HepG2 (cell line): ENCODE results near the gene KRTAP10-6. TPM values are rescaled to one million over a fixed set of nuclear protein-coding genes. Genes with fewer than 3 reads are reported as not detected.

ENCODE experiments used
- ATAC-seq: fragments of 200-7000 bp; cut with Tn5 transposase; 3 replicates; pipeline ENCODE4 v1.9.1; 2020; ENCODE audit warnings: mild to moderate bottlenecking, moderate library complexity
- BruUV-seq: library from RNA; stranded (reverse); fragments of 400-500 nt; replicated peaks from 2 replicates; lab custom pipeline; 2021; lab: Mats Ljungman, UMichigan
- CTCF ChIA-PET: fragments of 300-600 bp; formaldehyde crosslinking; extraction: SDS; loops from one replicate; lab custom pipeline; 2021; ENCODE audit warnings: low total read pairs, inconsistent platforms, low intra/inter-chr PET ratio; lab: Yijun Ruan, JAX
- POLR2A ChIA-PET: fragments of 350-600 bp; sonication (Branson Sonifier 250); formaldehyde crosslinking; loops from one replicate; lab custom pipeline; 2020; ENCODE audit warnings: antibody characterized with exemption, inconsistent platforms; lab: Yijun Ruan, JAX
- DNase-seq: peaks from one replicate; pipeline ENCODE4 v3.0.0-alpha.2; 2015; ENCODE audit warnings: low spot score
- FAIRE-seq: peaks from 3 replicates; lab custom pipeline; 2011; peaks lifted over from hg19 to GRCh38; lab: Jason Lieb, UNC
- H2AFZ ChIP-seq: one replicate; pipeline ENCODE4 v1.6.1; 2011; ENCODE audit warnings: low read length, inconsistent platforms
- H3K27ac ChIP-seq: fragments of 300-600 bp; 3 replicates; pipeline ENCODE4 v1.8.0; 2011; ENCODE audit warnings: mixed run types, mild to moderate bottlenecking, mixed read lengths, low read length, inconsistent platforms; ENCODE audit not compliant: insufficient read depth; ENCODE audit errors: extremely low read length
- H3K27me3 ChIP-seq, 2 experiments: fragments of 200-600 bp in 1 of 2; 2 replicates in 1 of 2; 3 replicates in 1 of 2; pipeline versions ENCODE4 v1.6.0 to v1.8.0; 2011; ENCODE audit warnings: low read length in 2 of 2, mild to moderate bottlenecking in 2 of 2, moderate library complexity in 2 of 2, inconsistent platforms in 1 of 2; ENCODE audit not compliant: insufficient read depth in 2 of 2, control insufficient read depth in 1 of 2
- H3K36me3 ChIP-seq, 2 experiments: fragments of 200-600 bp in 1 of 2; replicated peaks in 1 of 2; 2 replicates in 1 of 2; 3 replicates in 1 of 2; pipeline versions ENCODE4 v1.5.1 to v1.8.0; 2011; ENCODE audit warnings: low read length in 2 of 2, inconsistent platforms in 1 of 2; ENCODE audit not compliant: insufficient read depth in 2 of 2, control insufficient read depth in 1 of 2
- H3K4me1 ChIP-seq: 2 replicates; pipeline ENCODE4 v1.5.1; 2012; ENCODE audit warnings: low read length, inconsistent platforms; ENCODE audit not compliant: insufficient read depth
- H3K4me2 ChIP-seq: 2 replicates; pipeline ENCODE4 v1.6.0; 2011; ENCODE audit warnings: low read depth, low read length, inconsistent platforms
- H3K4me3 ChIP-seq, 3 experiments: fragments of 200-600 bp in 1 of 3; sonication (generic), shearing (Covaris generic) in 1 of 3; replicated peaks in 1 of 3; 2 replicates each; pipeline ENCODE4 v1.5.1; 2011 to 2016; ENCODE audit warnings: low read length in 3 of 3, inconsistent platforms in 2 of 3, low read depth in 2 of 3, mild to moderate bottlenecking in 2 of 3, control low read depth in 1 of 3, mixed read lengths in 1 of 3; ENCODE audit not compliant: insufficient read depth in 1 of 3
- H3K79me2 ChIP-seq: one replicate; pipeline ENCODE4 v1.6.1; 2011; ENCODE audit warnings: low read length, inconsistent platforms; ENCODE audit not compliant: insufficient read depth
- H3K9ac ChIP-seq: 2 replicates; pipeline ENCODE4 v1.6.0; 2011; ENCODE audit warnings: mild to moderate bottlenecking, low read depth, low read length, inconsistent platforms; ENCODE audit not compliant: insufficient read depth
- H3K9me3 ChIP-seq: 2 replicates; pipeline ENCODE4 v1.5.1; 2012; ENCODE audit warnings: mild to moderate bottlenecking, low read length
- H4K20me1 ChIP-seq: 2 replicates; pipeline ENCODE4 v1.6.0; 2011; ENCODE audit warnings: inconsistent platforms, mild to moderate bottlenecking, low read length, moderate library complexity; ENCODE audit not compliant: insufficient read depth
- ATF5 ChIP-seq: sonication (generic); formaldehyde crosslinking; IDR thresholded peaks from 2 replicates; pipeline ENCODE4 v1.4.0; 2020; ENCODE audit warnings: mild to moderate bottlenecking, low read depth, missing genetic modification reagents
- GLMP ChIP-seq: sonication (generic); formaldehyde crosslinking; IDR thresholded peaks from 2 replicates; pipeline ENCODE4 v1.9.0; 2021; ENCODE audit warnings: missing genetic modification reagents, mild to moderate bottlenecking, borderline replicate concordance
- HNF4G ChIP-seq, 2 experiments: sonication (generic) in 1 of 2; formaldehyde crosslinking in 1 of 2; IDR thresholded peaks; 2 replicates each; pipeline versions ENCODE4 v1.4.0 to v1.6.1; 2011 to 2020; ENCODE audit warnings: borderline replicate concordance in 2 of 2, low read depth in 2 of 2, mild to moderate bottlenecking in 2 of 2, low read length in 1 of 2, missing genetic modification reagents in 1 of 2, moderate library complexity in 1 of 2
- NCOA1 ChIP-seq: sonication (generic); formaldehyde crosslinking; IDR thresholded peaks from 2 replicates; pipeline ENCODE4 v1.9.0; 2021; ENCODE audit warnings: missing genetic modification reagents
- NFE2 ChIP-seq: sonication (generic); formaldehyde crosslinking; IDR thresholded peaks from 2 replicates; pipeline ENCODE4 v1.4.0; 2020; ENCODE audit warnings: missing genetic modification reagents
- POGK ChIP-seq: sonication (generic); formaldehyde crosslinking; conservative IDR thresholded peaks from 2 replicates; pipeline ENCODE4 v1.8.0; 2022; ENCODE audit warnings: mild to moderate bottlenecking, moderate library complexity, missing genetic modification reagents
- RFX3 ChIP-seq: IDR thresholded peaks from 2 replicates; pipeline ENCODE4 v1.6.1; 2016; ENCODE audit warnings: missing biosample characterization, missing genetic modification reagents
- SAP130 ChIP-seq: IDR thresholded peaks from 2 replicates; pipeline ENCODE4 v1.6.1; 2016; ENCODE audit warnings: low read depth
- SUZ12 ChIP-seq: fragments of 150-350 bp; IDR thresholded peaks from 2 replicates; pipeline ENCODE4 v1.6.1; 2014; ENCODE audit warnings: low read depth, low read length
- ZFP36 ChIP-seq: fragments of 150-350 bp; IDR thresholded peaks from 2 replicates; pipeline ENCODE4 v1.6.1; 2018; ENCODE audit warnings: borderline replicate concordance, low read length, low read depth; ENCODE audit not compliant: partially characterized antibody
- ZNF569 ChIP-seq: sonication (generic); formaldehyde crosslinking; IDR thresholded peaks from 2 replicates; pipeline ENCODE4 v1.5.0; 2020; ENCODE audit warnings: mild to moderate bottlenecking, missing genetic modification reagents, moderate library complexity, borderline replicate concordance
- ZNF780A ChIP-seq: sonication (generic); formaldehyde crosslinking; IDR thresholded peaks from 2 replicates; pipeline ENCODE4 v1.8.0; 2022; ENCODE audit warnings: mild to moderate bottlenecking, missing genetic modification reagents, moderate library complexity
- WGBS: methylation state at CpG from one replicate; pipeline ENCODE4 v1.1.6; 2017; ENCODE audit warnings: low lambda C conversion rate; 5-methylcytosine and 5-hydroxymethylcytosine counted together
- in situ Hi-C: cut with HindIII; loops from 2 replicates; pipeline ENCODE4 v1.10.0; 2017; ENCODE audit warnings: low pct_unique_long_range_greater_than_20kb; ENCODE audit not compliant: extremely low pct_ligation_motif_present
- intact Hi-C: fragments of 100-400 bp; cut with micrococcal nuclease; formaldehyde crosslinking; loops from one replicate; pipeline ENCODE4 v1.10.0; 2022; ENCODE audit not compliant: unreplicated experiment
- polyA plus RNA-seq, 8 experiments: library from polyadenylated mRNA; depleted of rRNA in 3 of 8; stranded (reverse) in 7 of 8; unstranded in 1 of 8; fragments of >200 nt; fragmentation: Illumina TruSeq in 4 of 8; extraction: Trizol in 4 of 8; gene quantifications; 2 replicates each; pipeline versions ENCODE4 v1.2.1 to v1.2.3, GENCODE V29; 2011 to 2016; ENCODE audit warnings: low read depth in 4 of 8, missing spikeins in 1 of 8, mixed read lengths in 1 of 8; ENCODE audit not compliant: insufficient read depth in 1 of 8
- total RNA-seq, 5 experiments: library from RNA; depleted of rRNA; stranded (reverse); fragments of >200 nt; fragmentation: Illumina TruSeq; extraction: Trizol; gene quantifications; 2 replicates each; pipeline ENCODE4 v1.2.3, GENCODE V29; 2016; ENCODE audit warnings: low read depth in 1 of 5
- TF ChIP-seq, protein P1 (sequence below): sonication (generic); formaldehyde crosslinking; IDR thresholded peaks from 2 replicates; pipeline ENCODE4 v1.5.0; 2020; ENCODE audit warnings: missing genetic modification reagents, mild to moderate bottlenecking, borderline replicate concordance

KRTAP10-6 gene
- total and polyA plus RNA-seq, 2 of the 13 experiments (the other 11 are each of a cell fraction or from before 2014, with no cell fraction given), result not detected

- no peak for DNase-seq
- Histone ChIP-seq H3K9ac (no peak overlapping the region), H2AFZ (no peak overlapping the region), H4K20me1 (no peaks in the 10 kb centered on the region), H3K4me1 (no peaks in the 10 kb centered on the region), H3K4me2 (no peak overlapping the region), H3K27ac (no peak overlapping the region), H3K9me3 (no peaks in the 10 kb centered on the region), H3K4me3 (no peak overlapping the region), H3K27me3 (peaks cover 0 to 11% of the 10 kb centered on the region in 2 experiments; a peak in 2 of 5 replicates), H3K36me3 (no peaks in the 10 kb centered on the region), H3K79me2 (no peaks in the 10 kb centered on the region)
- no peak for FAIRE-seq
- ChIA-PET CTCF (no interaction called here), POLR2A (no interaction called here)
- 74% methylated on average over 9 of the region's 9 CpGs for WGBS
- TF ChIP-seq, protein P1, sequence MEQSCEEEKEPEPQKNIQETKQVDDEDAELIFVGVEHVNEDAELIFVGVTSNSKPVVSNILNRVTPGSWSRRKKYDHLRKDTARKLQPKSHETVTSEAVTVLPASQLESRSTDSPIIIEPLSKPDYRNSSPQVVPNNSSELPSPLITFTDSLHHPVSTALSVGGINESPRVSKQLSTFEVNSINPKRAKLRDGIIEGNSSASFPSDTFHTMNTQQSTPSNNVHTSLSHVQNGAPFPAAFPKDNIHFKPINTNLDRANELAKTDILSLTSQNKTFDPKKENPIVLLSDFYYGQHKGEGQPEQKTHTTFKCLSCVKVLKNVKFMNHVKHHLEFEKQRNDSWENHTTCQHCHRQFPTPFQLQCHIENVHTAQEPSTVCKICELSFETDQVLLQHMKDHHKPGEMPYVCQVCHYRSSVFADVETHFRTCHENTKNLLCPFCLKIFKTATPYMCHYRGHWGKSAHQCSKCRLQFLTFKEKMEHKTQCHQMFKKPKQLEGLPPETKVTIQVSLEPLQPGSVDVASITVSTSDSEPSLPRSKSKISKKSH, result no peak
- no peak for TF ChIP-seq SAP130 (CRISPR knock-in tag)
- no peak for TF ChIP-seq NFE2 (CRISPR knock-in tag)
- TF ChIP-seq ZFP36, result no peak
- TF ChIP-seq GLMP (CRISPR knock-in tag), result no peak
- no peak for TF ChIP-seq POGK (CRISPR knock-in tag)
- no peak for TF ChIP-seq ZNF569 (CRISPR knock-in tag)
- TF ChIP-seq RFX3 (CRISPR knock-in tag), result no peak
- TF ChIP-seq ATF5 (CRISPR knock-in tag), result no peak
- no peak for TF ChIP-seq NCOA1 (CRISPR knock-in tag)
- TF ChIP-seq HNF4G (IDR thresholded peaks at IDR 0.05; ENCODE audit: borderline replicate concordance, low read depth, low read length), result no peak
- no peak for TF ChIP-seq HNF4G (CRISPR knock-in tag; IDR thresholded peaks at IDR 0.05; ENCODE audit: borderline replicate concordance, low read depth)
- TF ChIP-seq SUZ12, result no peak
- TF ChIP-seq ZNF780A (CRISPR knock-in tag), result no peak
- no TSS peak for BruUV-seq
- ATAC-seq, result no peak
- intact Hi-C loops (no loop called here), in situ Hi-C loops (no loop called here)
Measured at GRCh38 chr21:44556879-44557278, 35.4 kb downstream of the KRTAP10-6 start.
